ENCODE data around the gene SFXN1. TPM values are rescaled to one million over a fixed set of nuclear protein-coding genes. Genes with fewer than 3 reads are reported as not detected.
A peak's percentile ranks its signal among the peaks of the same experiment; 100 is the strongest.
"Not testable (repeated sequence)": the region's sequence is repeated elsewhere in the genome, so short reads cannot be mapped to it uniquely, and the experiment has no call there.

Gene SFXN1
- total RNA-seq, 1 donor from 2014 or later: 28.7 TPM

GRCh38 chr5:175524211-175524610 is 45.9 kb downstream of the SFXN1 start:
- intact Hi-C loops (cut with DNase I): no loop called here
- no peak for ATAC-seq (ENCODE audit: poor library complexity)
- DNase-seq: no peak

- ATAC-seq (ENCODE audit: poor library complexity): no peak
- DNase-seq: no peak
- intact Hi-C loops (cut with DNase I): no loop called here
Observed at GRCh38 chr5:175526691-175527090, 48.3 kb downstream of the SFXN1 start.

- intact Hi-C loops (cut with DNase I): loop anchor here (10.0 kb wide), 1 partner anchor 123 kb away; the partner anchor contains the start of gene HRH2
Observed at GRCh38 chr5:175531361-175531760, 53.0 kb downstream of the SFXN1 start.

GRCh38 chr5:175534070-175534932 is 55.9 kb downstream of the SFXN1 start:
- ATAC-seq (ENCODE audit: poor library complexity): peak; percentile 97
- intact Hi-C loops (cut with DNase I): loop anchor here (2.0 to 10.0 kb wide), 2 partner anchors 120 to 184 kb away; partner anchors contain the start of gene HRH2
- peak; percentile 89 for DNase-seq

More at GRCh38 chr5:175531361-175531760, 53.0 kb downstream of the SFXN1 start:
- ATAC-seq (ENCODE audit: poor library complexity) (no peak), DNase-seq (no peak)

- not testable (repeated sequence) for DNase-seq; ATAC-seq (ENCODE audit: poor library complexity)
- intact Hi-C loops (cut with DNase I): loop anchor here (2.0 to 10.0 kb wide), 2 partner anchors 119 to 183 kb away; partner anchors contain the start of gene HRH2
Observed at GRCh38 chr5:175535331-175535730, 57.0 kb downstream of the SFXN1 start.

DNA sequence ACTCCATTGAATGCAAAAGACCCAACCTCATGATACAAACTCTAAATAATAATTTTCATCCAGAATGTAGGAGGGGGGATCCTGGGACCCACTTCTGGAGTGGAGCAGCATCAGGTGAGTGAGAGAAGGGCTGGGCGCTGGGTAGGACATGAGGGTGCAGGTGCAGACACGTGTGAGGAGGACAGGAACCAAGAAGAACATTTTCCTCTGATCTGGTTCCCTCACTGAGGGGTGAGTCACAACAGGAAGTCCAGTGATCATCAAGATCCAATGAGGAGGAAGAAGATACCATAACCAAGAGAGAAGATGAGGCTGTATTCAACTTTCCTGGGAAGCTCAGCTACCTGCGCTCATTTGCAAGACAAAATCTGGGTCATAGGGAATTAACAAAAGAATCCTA is 57.4 kb downstream of the SFXN1 start:
- DNase-seq (no peak), ATAC-seq (ENCODE audit: poor library complexity) (no peak)
- intact Hi-C loops (cut with DNase I): loop anchor here (2.0 to 10.0 kb wide), 2 partner anchors 119 to 183 kb away; partner anchors contain the start of gene HRH2

GRCh38 chr5:175538576-175538975 is 60.2 kb downstream of the SFXN1 start:
- ATAC-seq (ENCODE audit: poor library complexity): no peak
- DNase-seq: no peak
- intact Hi-C loops (cut with DNase I): loop anchor here (10.0 kb wide), 1 partner anchor 116 kb away; the partner anchor contains the start of gene HRH2

DNA sequence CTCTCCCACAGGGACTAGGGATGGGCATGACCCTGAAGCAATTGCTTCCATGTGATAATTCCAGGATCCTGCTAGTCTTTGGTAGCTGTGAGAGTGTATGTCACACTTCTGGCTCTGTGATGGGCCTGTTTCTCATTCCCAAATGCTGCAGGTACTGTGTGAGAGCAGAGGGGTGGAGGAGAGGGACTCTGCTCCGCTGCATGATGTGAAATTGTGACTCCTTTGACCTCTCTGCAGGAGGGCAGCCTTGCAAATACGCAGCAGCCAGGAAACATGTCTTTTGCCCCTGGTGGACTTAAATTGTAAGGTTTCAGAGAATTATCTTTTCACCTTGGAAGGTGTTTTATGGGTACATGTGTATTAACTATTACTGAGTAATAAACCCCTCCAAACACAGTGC is 61.6 kb downstream of the SFXN1 start:
- intact Hi-C loops (cut with DNase I): loop anchor here (10.0 kb wide), 1 partner anchor 115 kb away; the partner anchor contains the start of gene HRH2
- no peak for ATAC-seq (ENCODE audit: poor library complexity)

DNA sequence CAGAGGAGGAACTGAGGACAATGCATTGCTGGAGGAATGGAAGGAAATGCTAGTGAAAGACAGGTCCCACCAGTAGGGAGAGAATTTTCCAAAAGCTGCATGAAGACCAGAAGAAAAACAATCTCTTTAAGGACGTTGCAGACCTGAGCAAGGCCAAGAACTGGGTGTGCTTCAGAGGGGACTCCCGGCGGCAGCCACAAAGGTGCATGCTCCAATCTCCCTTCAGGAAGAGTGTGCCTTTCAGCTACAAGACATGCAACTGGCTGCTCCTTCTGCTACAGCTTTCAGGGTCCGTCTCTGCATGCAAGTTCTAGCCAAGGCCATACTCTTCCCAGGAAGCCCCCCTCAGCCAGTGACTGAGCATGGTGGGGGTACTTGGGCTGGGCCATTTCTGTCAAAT is 62.9 kb downstream of the SFXN1 start:
- ATAC-seq (ENCODE audit: poor library complexity) (no peak), DNase-seq (no peak)
- intact Hi-C loops (cut with DNase I): no loop called here

More for the DNA sequence above, 61.6 kb downstream of the SFXN1 start:
- DNase-seq: no peak

DNA sequence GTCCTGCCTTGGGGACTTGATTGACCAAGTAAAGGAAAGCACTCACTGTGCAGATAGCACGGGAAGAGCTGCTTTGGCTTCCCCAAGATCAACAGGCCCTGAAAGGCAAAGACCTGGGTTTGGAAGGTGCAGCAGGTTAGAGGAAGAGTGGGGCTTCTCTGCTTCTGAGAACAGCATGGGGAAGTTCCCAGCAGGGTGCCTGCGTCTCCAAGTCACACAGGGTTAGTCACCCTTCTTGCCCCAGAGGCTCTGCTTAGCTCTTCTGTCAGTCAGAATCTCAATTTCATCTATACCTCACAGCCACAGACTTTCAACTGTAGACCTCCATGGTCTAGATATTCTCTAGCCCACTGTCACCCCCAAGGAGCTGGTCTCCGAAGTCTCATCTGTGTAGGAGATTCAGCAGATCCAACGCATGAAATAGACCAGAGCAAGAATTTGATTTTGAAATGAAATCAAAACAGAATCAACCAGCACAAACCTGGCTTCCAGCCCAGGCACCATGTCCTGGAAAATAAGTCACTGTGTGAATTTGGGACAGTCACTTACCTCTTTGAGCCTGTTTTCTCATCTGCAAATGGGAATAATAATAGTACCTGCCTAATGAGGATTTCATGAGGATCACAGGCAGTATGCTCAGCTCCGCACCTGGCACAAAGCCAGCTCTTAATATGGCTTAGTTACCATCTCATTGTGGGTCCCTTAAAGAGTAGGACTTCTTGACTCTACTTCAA is 64.0 kb downstream of the SFXN1 start:
- no peak for DNase-seq
- intact Hi-C loops (cut with DNase I): no loop called here
- ATAC-seq (ENCODE audit: poor library complexity): no peak

DNA sequence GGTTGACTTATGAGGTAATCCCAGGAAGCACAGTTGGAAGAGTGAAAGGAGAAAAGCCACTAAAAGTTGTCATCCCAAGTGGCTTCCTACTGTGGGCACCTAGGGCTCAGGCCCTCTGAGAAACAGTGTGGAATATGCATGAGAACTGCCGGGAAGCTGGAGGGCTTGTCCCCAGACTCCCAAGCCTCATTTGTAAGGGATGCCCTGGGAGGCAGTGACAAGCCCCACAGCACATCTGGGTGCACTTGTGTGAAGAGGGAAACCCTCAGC is 64.5 kb downstream of the SFXN1 start:
- ATAC-seq (ENCODE audit: poor library complexity) (no peak), DNase-seq (no peak)
- intact Hi-C loops (cut with DNase I): no loop called here

DNA sequence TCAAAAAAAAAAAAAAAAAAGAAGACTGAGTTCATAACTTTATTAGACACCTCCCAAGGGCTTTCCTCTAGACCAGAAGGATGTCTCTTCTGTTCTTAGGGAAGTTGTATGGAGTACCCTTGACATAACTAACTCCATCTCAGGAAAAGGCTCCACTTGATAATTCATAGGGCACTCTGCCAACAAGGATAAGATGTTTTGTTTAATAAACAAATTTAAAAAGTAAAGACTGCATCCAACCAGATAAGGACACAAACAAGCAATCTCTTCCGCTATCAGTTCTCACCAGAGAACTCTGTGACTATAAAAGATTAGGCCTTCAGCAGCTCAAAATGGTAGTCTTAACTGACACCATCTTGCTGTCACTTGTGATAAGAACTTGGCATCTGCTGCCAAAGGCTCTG is 65.8 kb downstream of the SFXN1 start:
- no peak for DNase-seq
- no peak for ATAC-seq (ENCODE audit: poor library complexity)
- intact Hi-C loops (cut with DNase I): no loop called here

GRCh38 chr5:175544586-175544985 is 66.2 kb downstream of the SFXN1 start:
- no peak for DNase-seq
- intact Hi-C loops (cut with DNase I): no loop called here
- ATAC-seq (ENCODE audit: poor library complexity): no peak

GRCh38 chr5:175547842-175548241 is 69.5 kb downstream of the SFXN1 start:
- intact Hi-C loops (cut with DNase I): no loop called here
- DNase-seq (no peak), ATAC-seq (ENCODE audit: poor library complexity) (no peak)

GRCh38 chr5:175548626-175549311 is 70.4 kb downstream of the SFXN1 start:
- DNase-seq (no peak), ATAC-seq (ENCODE audit: poor library complexity) (no peak)
- intact Hi-C loops (cut with DNase I): no loop called here

DNA sequence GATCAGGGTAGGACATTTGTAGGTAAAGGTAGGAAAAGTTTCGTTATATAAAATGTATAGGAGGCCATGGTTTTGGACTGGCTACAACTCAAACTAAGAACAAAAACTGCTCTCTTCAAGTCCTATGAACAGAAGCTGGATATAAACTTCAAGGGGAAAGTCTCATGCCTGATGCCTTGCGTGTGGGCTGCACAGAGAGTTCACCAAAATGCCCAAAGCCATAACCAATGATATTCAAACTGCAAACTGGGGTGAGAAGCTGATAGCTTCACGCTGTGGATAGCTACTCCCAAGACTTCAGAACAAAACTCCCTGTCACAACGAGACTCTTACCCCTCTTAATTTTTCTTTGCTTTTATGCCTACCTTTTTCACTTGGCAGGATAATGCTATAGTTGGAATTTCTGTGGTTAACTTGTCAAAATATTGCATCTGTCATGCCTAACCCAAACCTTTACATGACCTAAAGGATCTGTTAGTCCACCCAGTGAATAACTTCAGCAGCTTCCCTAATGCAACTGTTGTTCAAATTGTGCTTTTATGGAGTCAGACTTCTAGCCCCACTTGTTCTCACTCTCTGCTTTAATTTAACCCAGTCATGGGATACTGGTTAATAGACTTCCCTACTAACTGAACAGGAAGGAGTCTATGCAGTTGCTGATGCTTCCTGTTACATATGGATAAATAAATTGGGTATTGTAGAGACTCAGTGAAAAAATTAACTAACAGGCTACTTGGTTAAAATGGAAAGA is 71.9 kb downstream of the SFXN1 start:
- no peak for ATAC-seq (ENCODE audit: poor library complexity)
- intact Hi-C loops (cut with DNase I): no loop called here

DNA sequence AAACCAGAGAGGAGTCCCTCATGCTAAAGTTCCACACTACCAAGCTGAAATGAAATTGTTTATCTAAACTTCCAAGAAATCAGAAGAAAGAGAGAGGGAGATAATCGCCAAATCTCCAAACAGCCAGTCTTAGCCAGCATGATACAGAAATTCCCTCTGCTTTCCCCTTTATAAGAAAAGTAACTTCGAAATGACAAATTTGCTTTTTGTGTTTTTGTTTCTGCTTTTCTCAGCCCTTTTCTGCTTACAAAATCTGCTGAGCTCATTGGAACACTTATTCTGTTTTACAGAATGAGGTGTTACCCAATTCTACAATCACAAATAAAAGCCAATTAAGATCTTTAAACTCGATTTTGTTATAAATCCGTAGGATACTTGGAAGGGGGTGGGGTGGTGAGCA is 72.9 kb downstream of the SFXN1 start:
- no peak for ATAC-seq (ENCODE audit: poor library complexity)
- DNase-seq: no peak
- intact Hi-C loops (cut with DNase I): no loop called here

More for the DNA sequence above, 71.9 kb downstream of the SFXN1 start:
- DNase-seq: no peak

GRCh38 chr5:175554296-175554695 is 75.9 kb downstream of the SFXN1 start:
- DNase-seq (no peak), ATAC-seq (ENCODE audit: poor library complexity) (no peak)
- intact Hi-C loops (cut with DNase I): no loop called here
